Measurements from ENCODE around the gene RALGAPB. TPM values are rescaled to one million over a fixed set of nuclear protein-coding genes. Genes with fewer than 3 reads are reported as not detected.
"Not testable (repeated sequence)": the region's sequence is repeated elsewhere in the genome, so short reads cannot be mapped to it uniquely, and the experiment has no call there.

Gene RALGAPB
- total RNA-seq, 1 donor from 2014 or later = 34.5 TPM

- intact Hi-C loops (cut with micrococcal nuclease) = no loop called here
Observed at GRCh38 chr20:38583306-38583705, 110.7 kb downstream of the RALGAPB start.

- intact Hi-C loops (cut with micrococcal nuclease) = no loop called here
Observed at GRCh38 chr20:38584099-38584763, 111.6 kb downstream of the RALGAPB start.

- intact Hi-C loops (cut with micrococcal nuclease) = no loop called here
Observed at GRCh38 chr20:38585404-38586180, 112.9 kb downstream of the RALGAPB start.

- intact Hi-C loops (cut with micrococcal nuclease) = no loop called here
Observed at GRCh38 chr20:38586181-38586525, 113.5 kb downstream of the RALGAPB start.

GRCh38 chr20:38588303-38588702 lies 115.7 kb downstream of the RALGAPB start:
- intact Hi-C loops (cut with micrococcal nuclease) = no loop called here

GRCh38 chr20:38589351-38589750 lies 116.7 kb downstream of the RALGAPB start:
- intact Hi-C loops (cut with micrococcal nuclease) = no loop called here

GRCh38 chr20:38589967-38590675 lies 117.5 kb downstream of the RALGAPB start:
- intact Hi-C loops (cut with micrococcal nuclease) = no loop called here

GRCh38 chr20:38590676-38591473 lies 118.2 kb downstream of the RALGAPB start:
- intact Hi-C loops (cut with micrococcal nuclease) = no loop called here

- intact Hi-C loops (cut with micrococcal nuclease) = no loop called here
Observed at GRCh38 chr20:38591474-38592410, 119.1 kb downstream of the RALGAPB start.

- intact Hi-C loops (cut with micrococcal nuclease) = not testable (repeated sequence)
Observed at GRCh38 chr20:38592411-38592790, 119.8 kb downstream of the RALGAPB start.

- intact Hi-C loops (cut with micrococcal nuclease) = not testable (repeated sequence)
Observed at GRCh38 chr20:38594281-38594680, 121.6 kb downstream of the RALGAPB start.

GRCh38 chr20:38595886-38596285 lies 123.2 kb downstream of the RALGAPB start:
- intact Hi-C loops (cut with micrococcal nuclease) = not testable (repeated sequence)

- intact Hi-C loops (cut with micrococcal nuclease) = no loop called here
Observed at GRCh38 chr20:38599410-38599882, 126.8 kb downstream of the RALGAPB start.

GRCh38 chr20:38600057-38600456 lies 127.4 kb downstream of the RALGAPB start:
- intact Hi-C loops (cut with micrococcal nuclease) = no loop called here

- intact Hi-C loops (cut with micrococcal nuclease) = no loop called here
Observed at GRCh38 chr20:38601216-38602184, 128.9 kb downstream of the RALGAPB start, which contains the start of gene ARHGAP40. ARHGAP40 (plus strand) TSS chr20:38601809.

GRCh38 chr20:38602185-38602581 lies 129.5 kb downstream of the RALGAPB start:
- intact Hi-C loops (cut with micrococcal nuclease) = no loop called here

- intact Hi-C loops (cut with micrococcal nuclease) = no loop called here
Observed at GRCh38 chr20:38603286-38603685, 130.6 kb downstream of the RALGAPB start.

- intact Hi-C loops (cut with micrococcal nuclease) = no loop called here
Observed at GRCh38 chr20:38604873-38605303, 132.2 kb downstream of the RALGAPB start.

GRCh38 chr20:38607351-38607750 lies 134.7 kb downstream of the RALGAPB start:
- intact Hi-C loops (cut with micrococcal nuclease) = no loop called here

All from T-helper 2 cell treated with Interferon-gamma antibody and Interleukin-4, amounts not matched to agents 100 ng/mL and 5 ng/mL, for 36 hours (primary cell).